Lower leg skin (tissue), 3 donors: ENCODE measurements around the gene ACOXL.

Experiments used
- POLR2A ChIP-seq, 2 donors: fragments of 450-650 bp; IDR thresholded peaks; one replicate each; pipeline ENCODE4 v1.6.1; 2016 to 2017; ENCODE audit warnings: antibody characterized with exemption in 2 of 2, mild to moderate bottlenecking in 1 of 2, moderate library complexity in 1 of 2
- TF ChIP-seq, protein P1 (sequence below), 3 donors: fragments of 450-650 bp; IDR thresholded peaks; one replicate each; pipeline ENCODE4 v1.5.1; 2016; ENCODE audit warnings: antibody characterized with exemption in 3 of 3, mild to moderate bottlenecking in 3 of 3, moderate library complexity in 2 of 3

DNA sequence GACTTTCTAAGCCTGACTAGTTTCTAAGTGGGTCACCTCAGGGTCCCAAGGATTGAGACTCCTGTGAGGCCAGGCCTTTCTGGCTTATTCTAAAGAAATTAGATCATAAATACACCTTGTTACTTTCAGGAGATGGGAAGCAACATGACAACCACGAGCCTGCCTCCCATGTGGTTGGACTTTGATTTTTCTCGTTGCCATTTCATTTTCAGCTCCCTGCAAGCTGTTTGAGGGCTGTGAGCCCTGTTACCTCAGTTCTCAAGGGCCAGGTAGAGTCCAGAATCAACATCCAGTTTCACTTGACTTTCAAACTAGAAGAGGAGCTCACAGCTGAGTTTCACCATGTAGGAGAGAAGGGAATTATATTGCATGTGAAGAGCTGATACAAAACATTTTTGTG, 228.6 kb downstream of the ACOXL start:
- no peak for TF ChIP-seq POLR2A (IDR thresholded peaks at IDR 0.05)
- TF ChIP-seq, protein P1, sequence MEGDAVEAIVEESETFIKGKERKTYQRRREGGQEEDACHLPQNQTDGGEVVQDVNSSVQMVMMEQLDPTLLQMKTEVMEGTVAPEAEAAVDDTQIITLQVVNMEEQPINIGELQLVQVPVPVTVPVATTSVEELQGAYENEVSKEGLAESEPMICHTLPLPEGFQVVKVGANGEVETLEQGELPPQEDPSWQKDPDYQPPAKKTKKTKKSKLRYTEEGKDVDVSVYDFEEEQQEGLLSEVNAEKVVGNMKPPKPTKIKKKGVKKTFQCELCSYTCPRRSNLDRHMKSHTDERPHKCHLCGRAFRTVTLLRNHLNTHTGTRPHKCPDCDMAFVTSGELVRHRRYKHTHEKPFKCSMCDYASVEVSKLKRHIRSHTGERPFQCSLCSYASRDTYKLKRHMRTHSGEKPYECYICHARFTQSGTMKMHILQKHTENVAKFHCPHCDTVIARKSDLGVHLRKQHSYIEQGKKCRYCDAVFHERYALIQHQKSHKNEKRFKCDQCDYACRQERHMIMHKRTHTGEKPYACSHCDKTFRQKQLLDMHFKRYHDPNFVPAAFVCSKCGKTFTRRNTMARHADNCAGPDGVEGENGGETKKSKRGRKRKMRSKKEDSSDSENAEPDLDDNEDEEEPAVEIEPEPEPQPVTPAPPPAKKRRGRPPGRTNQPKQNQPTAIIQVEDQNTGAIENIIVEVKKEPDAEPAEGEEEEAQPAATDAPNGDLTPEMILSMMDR (IDR thresholded peaks at IDR 0.05), result no peak
